Measurements from ENCODE around the gene BANK1. TPM values are rescaled to one million over a fixed set of nuclear protein-coding genes. Genes with fewer than 3 reads are reported as not detected.

Gene BANK1
- total RNA-seq, 4 donors from 2014 or later: 7.3 to 19.9 (median 13.3) TPM

- TF ChIP-seq CTCF (IDR thresholded peaks at IDR 0.05; ENCODE audit: low read depth): no peak
Observed at GRCh38 chr4:102104278-102104677, 313.7 kb downstream of the BANK1 start.

GRCh38 chr4:102105983-102106382 lies 315.5 kb downstream of the BANK1 start:
- TF ChIP-seq CTCF (IDR thresholded peaks at IDR 0.05; ENCODE audit: low read depth): no peak

GRCh38 chr4:102114118-102114630 lies 323.6 kb downstream of the BANK1 start:
- no peak for TF ChIP-seq CTCF (IDR thresholded peaks at IDR 0.05; ENCODE audit: low read depth)

GRCh38 chr4:102116121-102116520 lies 325.6 kb downstream of the BANK1 start:
- no peak for TF ChIP-seq CTCF (IDR thresholded peaks at IDR 0.05; ENCODE audit: low read depth)

GRCh38 chr4:102120846-102121245 lies 330.3 kb downstream of the BANK1 start:
- no peak for TF ChIP-seq CTCF (IDR thresholded peaks at IDR 0.05; ENCODE audit: low read depth)
